ENCODE data around the gene ATP10A. TPM values are rescaled to one million over a fixed set of nuclear protein-coding genes. Genes with fewer than 3 reads are reported as not detected.

ATP10A gene
- total and polyA plus RNA-seq, 2 experiments from 2014 or later: 0.75 to 0.77 TPM

DNA sequence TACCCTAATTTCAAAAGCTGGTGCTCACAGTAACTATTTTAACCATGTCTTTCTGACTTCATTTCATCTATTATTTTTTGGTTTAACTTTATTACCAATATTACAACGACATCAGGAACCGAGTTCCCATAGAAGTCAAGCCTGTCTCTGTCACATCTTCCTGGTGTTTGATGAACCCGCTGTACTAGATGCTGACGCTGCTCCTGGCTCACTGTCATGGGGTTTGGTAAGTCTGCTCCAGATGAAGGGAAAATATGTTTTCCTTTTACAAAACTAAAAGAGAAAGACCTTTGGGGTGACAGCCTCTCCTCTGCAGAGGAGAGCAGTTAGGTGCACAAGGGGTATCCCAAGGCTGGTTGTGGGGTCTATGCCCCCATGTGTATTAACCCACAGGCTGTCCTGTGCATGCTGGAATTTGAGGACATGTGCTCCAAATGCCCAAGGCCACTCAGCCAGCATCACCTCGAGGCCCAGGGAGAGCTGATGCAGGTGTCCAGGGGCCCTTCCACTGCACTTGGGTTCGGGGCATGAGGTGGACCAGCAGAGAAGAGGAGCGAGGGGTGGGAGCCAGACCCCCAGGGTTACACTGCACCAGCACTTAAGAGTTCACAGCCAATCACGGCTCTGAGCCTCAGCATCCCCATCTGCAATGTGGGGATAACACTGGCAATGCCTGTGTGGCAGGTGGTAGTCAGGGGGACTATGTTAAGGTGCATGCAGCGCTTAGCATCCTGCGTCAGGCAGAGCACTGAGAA is 62.2 kb downstream of the ATP10A start:
- H2AFZ ChIP-seq: no peak overlapping the region
- no peaks in the 10 kb centered on the region for H3K27me3 ChIP-seq
- no peak for TF ChIP-seq EZH2 (IDR thresholded peaks at IDR 0.05; ENCODE audit: borderline replicate concordance)
- TF ChIP-seq, protein P1, sequence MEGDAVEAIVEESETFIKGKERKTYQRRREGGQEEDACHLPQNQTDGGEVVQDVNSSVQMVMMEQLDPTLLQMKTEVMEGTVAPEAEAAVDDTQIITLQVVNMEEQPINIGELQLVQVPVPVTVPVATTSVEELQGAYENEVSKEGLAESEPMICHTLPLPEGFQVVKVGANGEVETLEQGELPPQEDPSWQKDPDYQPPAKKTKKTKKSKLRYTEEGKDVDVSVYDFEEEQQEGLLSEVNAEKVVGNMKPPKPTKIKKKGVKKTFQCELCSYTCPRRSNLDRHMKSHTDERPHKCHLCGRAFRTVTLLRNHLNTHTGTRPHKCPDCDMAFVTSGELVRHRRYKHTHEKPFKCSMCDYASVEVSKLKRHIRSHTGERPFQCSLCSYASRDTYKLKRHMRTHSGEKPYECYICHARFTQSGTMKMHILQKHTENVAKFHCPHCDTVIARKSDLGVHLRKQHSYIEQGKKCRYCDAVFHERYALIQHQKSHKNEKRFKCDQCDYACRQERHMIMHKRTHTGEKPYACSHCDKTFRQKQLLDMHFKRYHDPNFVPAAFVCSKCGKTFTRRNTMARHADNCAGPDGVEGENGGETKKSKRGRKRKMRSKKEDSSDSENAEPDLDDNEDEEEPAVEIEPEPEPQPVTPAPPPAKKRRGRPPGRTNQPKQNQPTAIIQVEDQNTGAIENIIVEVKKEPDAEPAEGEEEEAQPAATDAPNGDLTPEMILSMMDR (IDR thresholded peaks at IDR 0.05; ENCODE audit: poor library complexity): no peak
- TF ChIP-seq EZH2phosphoT487 (IDR thresholded peaks at IDR 0.05; ENCODE audit: low read depth, severe bottlenecking, unreplicated experiment): no peak
- H3K36me3 ChIP-seq (replicated peaks; ENCODE audit: insufficient read depth, low read depth): no peaks in the 10 kb centered on the region
- no peaks in the 10 kb centered on the region for H3K9me3 ChIP-seq (ENCODE audit: low read depth)
- peaks cover 7% of the 10 kb centered on the region for H3K4me1 ChIP-seq (ENCODE audit: insufficient read depth)
- H3K27ac ChIP-seq: no peak overlapping the region
- H3K4me2 ChIP-seq: no peak overlapping the region
- H3K9me2 ChIP-seq (replicated peaks; ENCODE audit: insufficient read depth): no peaks in the 10 kb centered on the region
- no peaks in the 10 kb centered on the region for H3K79me2 ChIP-seq
- H3K4me3 ChIP-seq: no peak overlapping the region
- WGBS (ENCODE audit: low lambda C conversion rate, missing lambda C conversion rate): 93% methylated on average over 10 of the region's 10 CpGs
- no peaks in the 10 kb centered on the region for H4K20me1 ChIP-seq (ENCODE audit: insufficient read depth, poor library complexity, severe bottlenecking)
- no peak for DNase-seq (ENCODE audit: low spot score)

DNA sequence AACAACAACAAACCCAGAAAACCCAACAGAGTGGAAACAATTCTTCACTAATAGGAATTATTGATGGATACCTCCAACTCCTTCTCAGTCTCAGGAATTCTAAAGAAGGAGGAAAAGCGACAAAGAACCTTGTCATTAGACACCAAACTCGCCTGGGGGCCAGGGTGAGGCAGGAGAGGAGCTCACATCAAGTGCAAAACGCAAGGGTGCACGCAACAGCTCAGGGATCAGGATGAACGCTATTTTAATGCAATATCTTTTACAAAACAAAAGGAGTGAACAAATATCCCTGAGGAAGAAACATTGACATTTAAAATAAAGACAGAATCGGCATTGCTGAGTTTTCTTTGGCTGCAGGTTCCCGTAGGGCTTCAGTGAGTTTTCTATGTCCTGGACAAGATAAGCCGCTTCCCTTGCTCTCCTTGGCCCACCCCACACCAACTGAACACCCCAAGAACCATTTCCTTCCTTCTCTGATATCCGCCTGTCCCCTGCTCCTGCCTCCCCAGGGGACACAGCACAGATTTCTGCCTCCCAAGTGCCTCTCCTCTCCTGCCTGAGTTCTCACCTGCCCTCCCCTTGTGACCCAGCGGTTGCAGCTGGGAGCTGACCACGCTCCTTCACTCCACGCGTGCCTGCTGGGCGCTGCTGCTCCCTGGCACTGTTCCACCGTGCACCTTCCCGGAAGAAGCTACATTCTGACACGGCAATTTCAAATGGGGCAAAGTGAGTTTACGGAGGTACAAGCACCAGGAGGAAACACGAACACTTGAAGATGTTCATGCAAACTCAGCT is 63.0 kb downstream of the ATP10A start:
- no peak overlapping the region for H3K27ac ChIP-seq
- H4K20me1 ChIP-seq (ENCODE audit: insufficient read depth, poor library complexity, severe bottlenecking): no peaks in the 10 kb centered on the region
- no peak overlapping the region for H2AFZ ChIP-seq
- H3K36me3 ChIP-seq (replicated peaks; ENCODE audit: insufficient read depth, low read depth): no peaks in the 10 kb centered on the region
- peaks cover 7% of the 10 kb centered on the region for H3K4me1 ChIP-seq (ENCODE audit: insufficient read depth)
- H3K4me3 ChIP-seq: no peak overlapping the region
- no peak for DNase-seq (ENCODE audit: low spot score)
- no peaks in the 10 kb centered on the region for H3K27me3 ChIP-seq
- no peaks in the 10 kb centered on the region for H3K9me3 ChIP-seq (ENCODE audit: low read depth)
- no peaks in the 10 kb centered on the region for H3K9me2 ChIP-seq (replicated peaks; ENCODE audit: insufficient read depth)
- H3K79me2 ChIP-seq: no peaks in the 10 kb centered on the region
- H3K4me2 ChIP-seq: no peak overlapping the region
- TF ChIP-seq EZH2phosphoT487 (IDR thresholded peaks at IDR 0.05; ENCODE audit: low read depth, severe bottlenecking, unreplicated experiment) (no peak), EZH2 (IDR thresholded peaks at IDR 0.05; ENCODE audit: borderline replicate concordance) (no peak)
- TF ChIP-seq, protein P1 (IDR thresholded peaks at IDR 0.05; ENCODE audit: poor library complexity): no peak
- 81% methylated on average over 19 of the region's 19 CpGs for WGBS (ENCODE audit: low lambda C conversion rate, missing lambda C conversion rate)

DNA sequence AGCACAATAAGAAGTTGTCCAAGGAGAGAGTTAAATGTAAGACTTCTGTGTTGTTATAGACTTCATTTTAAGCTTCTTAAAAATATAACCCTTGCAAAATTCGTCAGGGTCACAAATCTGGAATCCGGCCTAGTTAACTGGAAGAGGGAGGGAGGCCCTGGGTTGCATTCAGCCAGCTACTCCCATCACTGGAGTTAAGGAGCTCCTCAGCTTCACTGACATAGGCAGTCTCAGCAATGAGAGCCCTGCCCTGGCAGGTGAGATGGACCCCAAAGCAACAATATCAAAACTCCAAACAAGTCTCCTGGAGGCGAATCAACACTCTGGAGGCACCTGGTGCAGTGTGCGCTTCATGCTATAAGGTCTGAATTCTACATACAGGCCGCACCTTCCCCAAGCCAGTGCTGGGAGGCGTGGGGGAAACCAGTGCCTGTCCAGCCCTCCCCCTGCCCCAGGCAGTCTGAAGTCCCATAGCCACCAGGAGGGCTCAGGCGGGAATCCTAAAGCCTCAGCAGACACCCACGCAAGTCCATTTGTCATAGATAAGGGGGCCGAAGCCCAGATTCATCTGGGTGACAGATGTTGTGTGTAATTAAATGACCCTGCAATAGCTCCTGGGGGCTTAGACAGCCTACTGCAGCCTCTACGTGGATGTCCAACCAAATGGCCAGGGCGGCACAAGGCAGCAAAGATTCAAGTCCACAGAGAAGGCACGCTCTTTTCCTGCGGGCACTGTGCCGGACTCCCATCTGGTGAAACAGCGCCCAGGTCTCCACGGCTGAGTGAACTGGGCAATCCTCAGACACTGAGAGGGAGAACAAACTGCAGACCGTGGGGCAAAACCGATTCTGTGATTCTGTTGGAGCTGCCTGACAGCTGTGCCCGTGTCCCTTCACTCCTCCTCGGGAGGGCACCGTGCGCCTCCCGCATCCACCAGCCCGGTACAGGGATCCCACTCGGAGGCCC is 64.9 kb downstream of the ATP10A start:
- no peaks in the 10 kb centered on the region for H3K9me2 ChIP-seq (replicated peaks; ENCODE audit: insufficient read depth)

More for the DNA sequence above, 64.9 kb downstream of the ATP10A start:
- no peaks in the 10 kb centered on the region for H3K9me3 ChIP-seq (ENCODE audit: low read depth)
- no peak overlapping the region for H3K4me3 ChIP-seq
- H3K27me3 ChIP-seq: no peaks in the 10 kb centered on the region
- DNase-seq (ENCODE audit: low spot score): no peak
- no peak for TF ChIP-seq EZH2phosphoT487 (IDR thresholded peaks at IDR 0.05; ENCODE audit: low read depth, severe bottlenecking, unreplicated experiment)
- no peaks in the 10 kb centered on the region for H3K36me3 ChIP-seq (replicated peaks; ENCODE audit: insufficient read depth, low read depth)
- H3K79me2 ChIP-seq: no peaks in the 10 kb centered on the region
- no peaks in the 10 kb centered on the region for H4K20me1 ChIP-seq (ENCODE audit: insufficient read depth, poor library complexity, severe bottlenecking)
- H3K4me1 ChIP-seq (ENCODE audit: insufficient read depth): peaks cover 7% of the 10 kb centered on the region
- WGBS (ENCODE audit: low lambda C conversion rate, missing lambda C conversion rate): 84% methylated on average over 25 of the region's 25 CpGs
- H3K27ac ChIP-seq: peak overlapping the region; percentile 86
- no peak overlapping the region for H2AFZ ChIP-seq
- no peak overlapping the region for H3K4me2 ChIP-seq
